CD14-positive monocyte (primary cell): ENCODE data around the gene ZFP57. TPM values are rescaled to one million over a fixed set of nuclear protein-coding genes. Genes with fewer than 3 reads are reported as not detected.
A peak's percentile ranks its signal among the peaks of the same experiment; 100 is the strongest.

ENCODE experiments used
- DNase-seq, 3 donors: peaks; one replicate each; pipeline ENCODE4 v3.0.0-alpha.2; 2011 to 2022
- H2AFZ ChIP-seq: 2 replicates; pipeline ENCODE4 v1.6.0; 2012; ENCODE audit warnings: mild to moderate bottlenecking, low read depth, low read length, inconsistent platforms; ENCODE audit not compliant: insufficient read depth, poor library complexity, severe bottlenecking
- H3K27ac ChIP-seq, 2 donors: 1 replicate in 1 of 2; 2 replicates in 1 of 2; pipeline ENCODE4 v1.5.1; 2012 to 2013; ENCODE audit warnings: low read length in 2 of 2, control low read depth in 1 of 2, inconsistent platforms in 1 of 2, low read depth in 1 of 2, mild to moderate bottlenecking in 1 of 2
- H3K27me3 ChIP-seq, 2 donors: one replicate each; pipeline versions ENCODE4 v1.6.0 to v1.6.1; 2011 to 2013; ENCODE audit warnings: low read length in 2 of 2; ENCODE audit not compliant: control insufficient read depth in 2 of 2, insufficient read depth in 2 of 2
- H3K36me3 ChIP-seq, 2 donors: replicated peaks in 1 of 2; 1 replicate in 1 of 2; 2 replicates in 1 of 2; pipeline versions ENCODE4 v1.5.1 to v1.6.1; 2012 to 2013; ENCODE audit warnings: low read length in 2 of 2, control low read depth in 1 of 2, inconsistent platforms in 1 of 2, mild to moderate bottlenecking in 1 of 2; ENCODE audit not compliant: insufficient read depth in 2 of 2, control insufficient read depth in 1 of 2
- H3K4me1 ChIP-seq, 2 donors: 1 replicate in 1 of 2; 2 replicates in 1 of 2; pipeline versions ENCODE4 v1.5.1 to v1.6.1; 2012 to 2013; ENCODE audit warnings: low read length in 2 of 2, control low read depth in 1 of 2, inconsistent platforms in 1 of 2, mild to moderate bottlenecking in 1 of 2, moderate library complexity in 1 of 2; ENCODE audit not compliant: insufficient read depth in 2 of 2, control insufficient read depth in 1 of 2
- H3K4me2 ChIP-seq: replicated peaks from 2 replicates; pipeline ENCODE3; 2012; ENCODE audit warnings: low read length, moderate library complexity, mild to moderate bottlenecking; ENCODE audit not compliant: poor library complexity, severe bottlenecking; ENCODE audit errors: extremely low read depth
- H3K4me3 ChIP-seq, 3 experiments: fragments of 200-600 bp in 1 of 3; sonication (generic) in 1 of 3; replicated peaks in 1 of 3; 1 replicate in 2 of 3; 2 replicates in 1 of 3; pipeline ENCODE4 v1.5.1; 2011 to 2013; ENCODE audit warnings: low read length in 3 of 3, mild to moderate bottlenecking in 3 of 3, control low read depth in 2 of 3, low read depth in 2 of 3, inconsistent platforms in 1 of 3, moderate library complexity in 1 of 3
- H3K79me2 ChIP-seq: 2 replicates; pipeline ENCODE4 v1.6.0; 2012; ENCODE audit warnings: mild to moderate bottlenecking, control low read depth, inconsistent platforms, low read length, moderate library complexity; ENCODE audit not compliant: insufficient read depth
- H3K9ac ChIP-seq: 2 replicates; pipeline ENCODE4 v1.6.0; 2017; ENCODE audit warnings: low read length, mild to moderate bottlenecking; ENCODE audit not compliant: insufficient read depth, poor library complexity, severe bottlenecking
- H3K9me3 ChIP-seq, 2 donors: replicated peaks in 1 of 2; 1 replicate in 1 of 2; 2 replicates in 1 of 2; pipeline versions ENCODE4 v1.5.1 to v1.6.1; 2012 to 2013; ENCODE audit warnings: low read length in 2 of 2, control low read depth in 1 of 2; ENCODE audit not compliant: control insufficient read depth in 1 of 2, insufficient read depth in 1 of 2
- H4K20me1 ChIP-seq: 2 replicates; pipeline ENCODE4 v1.6.0; 2012; ENCODE audit warnings: mild to moderate bottlenecking, low read length, control low read depth, moderate library complexity; ENCODE audit not compliant: insufficient read depth
- H3K27ac Mint-ChIP-seq, 7 donors: one replicate each; pipeline ENCODE4 v1.8.0; 2020; ENCODE audit warnings: mild to moderate bottlenecking in 7 of 7, mixed read lengths in 7 of 7, moderate library complexity in 6 of 7, inconsistent platforms in 2 of 7
- H3K27me3 Mint-ChIP-seq, 3 donors: one replicate each; pipeline ENCODE4 v1.8.0; 2021 to 2022; ENCODE audit warnings: low read depth in 3 of 3, mild to moderate bottlenecking in 3 of 3, mixed read lengths in 3 of 3, moderate library complexity in 3 of 3, inconsistent platforms in 1 of 3
- H3K36me3 Mint-ChIP-seq, 2 donors: one replicate each; pipeline ENCODE4 v1.8.0; 2020; ENCODE audit warnings: mixed read lengths in 2 of 2, inconsistent platforms in 1 of 2, mild to moderate bottlenecking in 1 of 2
- H3K4me1 Mint-ChIP-seq: one replicate; pipeline ENCODE4 v1.8.0; 2020; ENCODE audit warnings: mild to moderate bottlenecking, mixed read lengths
- H3K4me3 Mint-ChIP-seq, 2 donors: one replicate each; pipeline ENCODE4 v1.8.0; 2020; ENCODE audit warnings: mild to moderate bottlenecking in 2 of 2, mixed read lengths in 2 of 2, moderate library complexity in 1 of 2
- H3K9me3 Mint-ChIP-seq, 7 donors: one replicate each; pipeline ENCODE4 v1.8.0; 2020 to 2022; ENCODE audit warnings: mixed read lengths in 7 of 7, mild to moderate bottlenecking in 6 of 7, moderate library complexity in 6 of 7, inconsistent platforms in 2 of 7
- WGBS: methylation state at CpG from one replicate; pipeline ENCODE4 v1.1.5; 2013; ENCODE audit warnings: missing lambda C conversion rate; ENCODE audit not compliant: insufficient coverage; 5-methylcytosine and 5-hydroxymethylcytosine counted together
- intact Hi-C, 2 donors: fragments of 100-400 bp; cut with micrococcal nuclease; formaldehyde crosslinking; loops; one replicate each; pipeline versions ENCODE4 v1.15.0 to v1.15.1; 2023
- polyA plus RNA-seq, 3 donors: library from polyadenylated mRNA; depleted of rRNA in 1 of 3; unstranded in 2 of 3; stranded (reverse) in 1 of 3; fragments of 300-500 nt in 2 of 3; fragments of >200 nt in 1 of 3; fragmentation: Illumina TruSeq in 2 of 3; gene quantifications; 1 replicate in 2 of 3; 2 replicates in 1 of 3; pipeline ENCODE4 v1.2.3, GENCODE V29; 2012 to 2021
- TF ChIP-seq, protein P1 (sequence below): fragments of 200-600 bp; IDR thresholded peaks from one replicate; pipeline ENCODE4 v1.8.0; 2022; ENCODE audit warnings: antibody characterized with exemption, mild to moderate bottlenecking

Gene ZFP57
- polyA plus RNA-seq, 3 donors = 0.72 TPM; not detected in 2

- Histone ChIP-seq H3K4me2 (no peak overlapping the region), H3K9ac (no peak overlapping the region), H3K36me3 (no peaks in the 10 kb centered on the region), H3K27ac (no peak overlapping the region), H3K27me3 (peaks cover 11 to 31% of the 10 kb centered on the region in 2 donors), H2AFZ (no peak overlapping the region), H4K20me1 (no peaks in the 10 kb centered on the region), H3K9me3 (no peaks in the 10 kb centered on the region), H3K4me1 (peaks cover 10% of the 10 kb centered on the region in 2 donors), H3K4me3 (no peak overlapping the region), H3K79me2 (no peaks in the 10 kb centered on the region)
- peaks cover 12% of the 10 kb centered on the region for H3K4me1 Mint-ChIP-seq
- DNase-seq = peak in 2 of 3 donors; percentile 48 to 54
- TF ChIP-seq, protein P1, sequence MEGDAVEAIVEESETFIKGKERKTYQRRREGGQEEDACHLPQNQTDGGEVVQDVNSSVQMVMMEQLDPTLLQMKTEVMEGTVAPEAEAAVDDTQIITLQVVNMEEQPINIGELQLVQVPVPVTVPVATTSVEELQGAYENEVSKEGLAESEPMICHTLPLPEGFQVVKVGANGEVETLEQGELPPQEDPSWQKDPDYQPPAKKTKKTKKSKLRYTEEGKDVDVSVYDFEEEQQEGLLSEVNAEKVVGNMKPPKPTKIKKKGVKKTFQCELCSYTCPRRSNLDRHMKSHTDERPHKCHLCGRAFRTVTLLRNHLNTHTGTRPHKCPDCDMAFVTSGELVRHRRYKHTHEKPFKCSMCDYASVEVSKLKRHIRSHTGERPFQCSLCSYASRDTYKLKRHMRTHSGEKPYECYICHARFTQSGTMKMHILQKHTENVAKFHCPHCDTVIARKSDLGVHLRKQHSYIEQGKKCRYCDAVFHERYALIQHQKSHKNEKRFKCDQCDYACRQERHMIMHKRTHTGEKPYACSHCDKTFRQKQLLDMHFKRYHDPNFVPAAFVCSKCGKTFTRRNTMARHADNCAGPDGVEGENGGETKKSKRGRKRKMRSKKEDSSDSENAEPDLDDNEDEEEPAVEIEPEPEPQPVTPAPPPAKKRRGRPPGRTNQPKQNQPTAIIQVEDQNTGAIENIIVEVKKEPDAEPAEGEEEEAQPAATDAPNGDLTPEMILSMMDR = peak; percentile 77
- no peak overlapping the region for H3K27ac Mint-ChIP-seq
- H3K27me3 Mint-ChIP-seq = peaks cover 22 to 47% (median 46%) of the 10 kb centered on the region in 3 donors
- no peaks in the 10 kb centered on the region for H3K36me3 Mint-ChIP-seq
- WGBS = 68% methylated on average over 5 of the region's 10 CpGs
- H3K4me3 Mint-ChIP-seq = no peak overlapping the region
- intact Hi-C loops = loop anchor here (2.0 to 5.0 kb wide), 3 partner anchors 47 to 129 kb away; no protein-coding TSS in a partner anchor
- H3K9me3 Mint-ChIP-seq = peaks cover 0 to 7% (median 0%) of the 10 kb centered on the region in 7 donors
Observed at GRCh38 chr6:29705389-29706231, 24.7 kb upstream of the ZFP57 start.

- intact Hi-C loops = no loop called here
Observed at GRCh38 chr6:29702519-29703103, 21.7 kb upstream of the ZFP57 start.

More at GRCh38 chr6:29702519-29703103, 21.7 kb upstream of the ZFP57 start:
- H3K27ac ChIP-seq = no peak overlapping the region
- no peaks in the 10 kb centered on the region for H3K79me2 ChIP-seq
- no peak overlapping the region for H2AFZ ChIP-seq
- Mint-ChIP-seq H3K36me3 (no peaks in the 10 kb centered on the region), H3K4me3 (peak overlapping the region in 1 of 2 donors; percentile 26), H3K4me1 (peaks cover 2% of the 10 kb centered on the region), H3K27me3 (peaks cover 21 to 38% (median 32%) of the 10 kb centered on the region in 3 donors), H3K27ac (no peak overlapping the region), H3K9me3 (peaks cover 0 to 7% (median 0%) of the 10 kb centered on the region in 7 donors)
- WGBS = 38% methylated on average over 17 of the region's 17 CpGs
- peaks cover 4 to 20% of the 10 kb centered on the region in 2 donors for H3K27me3 ChIP-seq
- TF ChIP-seq, protein P1 = peak; percentile 61
- no peaks in the 10 kb centered on the region for H3K36me3 ChIP-seq
- H4K20me1 ChIP-seq = no peaks in the 10 kb centered on the region
- no peak overlapping the region for H3K4me3 ChIP-seq
- H3K4me1 ChIP-seq = no peaks in the 10 kb centered on the region
- H3K4me2 ChIP-seq = no peak overlapping the region
- no peak overlapping the region for H3K9ac ChIP-seq
- peak; percentile 27 to 73 (median 51) for DNase-seq
- no peaks in the 10 kb centered on the region for H3K9me3 ChIP-seq
